Activated CD8-positive, alpha-beta T cell treated with anti-CD3 and anti-CD28 coated beads for 36 hours (primary cell): ENCODE data around the gene GNG11. TPM values are rescaled to one million over a fixed set of nuclear protein-coding genes. Genes with fewer than 3 reads are reported as not detected.

Experiments
- ATAC-seq: fragments of 200-7000 bp; cut with Tn5 transposase; one replicate; pipeline ENCODE4 v1.10.0; 2021; ENCODE audit warnings: mild to moderate bottlenecking, moderate library complexity
- CTCF ChIA-PET: fragments of 350-600 bp; sonication (Branson Sonifier 250); formaldehyde crosslinking; loops from one replicate; lab custom pipeline; 2021; ENCODE audit warnings: antibody characterized with exemption; lab: Charles Lee
- POLR2A ChIA-PET: fragments of 350-600 bp; sonication (Branson Sonifier 250); formaldehyde crosslinking; loops from one replicate; lab custom pipeline; 2021; ENCODE audit warnings: antibody characterized with exemption; lab: Charles Lee
- DNase-seq: peaks from one replicate; pipeline ENCODE4 v3.0.0-alpha.2; 2020
- H3K27ac Mint-ChIP-seq: one replicate; pipeline ENCODE4 v1.8.0; 2021; ENCODE audit warnings: mild to moderate bottlenecking, mixed read lengths
- H3K27me3 Mint-ChIP-seq: one replicate; pipeline ENCODE4 v1.8.0; 2021; ENCODE audit warnings: mixed read lengths
- H3K36me3 Mint-ChIP-seq: one replicate; pipeline ENCODE4 v1.8.0; 2021; ENCODE audit warnings: low read depth, mixed read lengths
- H3K4me1 Mint-ChIP-seq: one replicate; pipeline ENCODE4 v1.8.0; 2021; ENCODE audit warnings: low read depth, mixed read lengths
- H3K4me3 Mint-ChIP-seq: one replicate; pipeline ENCODE4 v1.8.0; 2021; ENCODE audit warnings: mild to moderate bottlenecking, moderate library complexity, mixed read lengths
- H3K9me3 Mint-ChIP-seq: one replicate; pipeline ENCODE4 v1.8.0; 2021; ENCODE audit warnings: mixed read lengths
- CTCF ChIP-seq: fragments of 200-600 bp; IDR thresholded peaks from one replicate; pipeline ENCODE4 v1.8.0; 2022; ENCODE audit warnings: antibody characterized with exemption, mild to moderate bottlenecking
- intact Hi-C: fragments of 100-400 bp; cut with micrococcal nuclease; formaldehyde crosslinking; loops from one replicate; pipeline ENCODE4 v1.10.0; 2022
- total RNA-seq, 2 experiments: library from RNA; stranded (reverse); gene quantifications; one replicate each; pipeline ENCODE4 v1.2.3, GENCODE V29; 2021

GNG11 gene
- total RNA-seq, 2 experiments from 2014 or later, result not detected

DNA sequence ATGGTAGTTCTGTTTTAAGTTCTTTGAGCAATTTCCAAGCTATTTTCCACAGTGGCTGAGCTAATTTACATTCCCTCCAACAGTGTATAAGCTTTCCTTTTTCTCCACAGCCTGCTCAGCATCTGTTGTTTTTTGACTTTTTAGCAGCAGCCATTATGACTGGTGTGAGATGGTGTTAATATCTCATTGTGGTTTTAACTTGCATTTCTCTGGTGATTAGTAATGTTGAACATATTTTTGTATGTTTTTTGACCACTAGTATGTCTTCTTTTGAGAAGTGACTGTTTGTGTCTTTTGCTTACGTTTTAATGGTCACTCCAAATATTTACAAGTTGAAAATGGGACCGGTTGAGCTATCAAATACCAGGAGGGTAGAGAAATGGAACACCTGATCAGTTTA, 20.4 kb downstream of the GNG11 start:
- H3K27me3 Mint-ChIP-seq, result peaks cover 10% of the 10 kb centered on the region
- ATAC-seq, result no peak
- H3K36me3 Mint-ChIP-seq, result no peaks in the 10 kb centered on the region
- no peak for DNase-seq
- no peak for TF ChIP-seq CTCF
- CTCF ChIA-PET, result no interaction called here
- H3K4me1 Mint-ChIP-seq, result no peaks in the 10 kb centered on the region
- POLR2A ChIA-PET, result no interaction called here
- H3K4me3 Mint-ChIP-seq, result no peak overlapping the region
- intact Hi-C loops, result loop anchor here (10.0 kb wide), 1 partner anchor 57 kb away; no protein-coding TSS in a partner anchor
- no peak overlapping the region for H3K27ac Mint-ChIP-seq
- no peaks in the 10 kb centered on the region for H3K9me3 Mint-ChIP-seq

GRCh38 chr7:93943816-93944540, 22.4 kb downstream of the GNG11 start:
- no peaks in the 10 kb centered on the region for H3K9me3 Mint-ChIP-seq
- H3K27me3 Mint-ChIP-seq, result peaks cover 10% of the 10 kb centered on the region
- ChIA-PET POLR2A (no interaction called here), CTCF (no interaction called here)
- H3K27ac Mint-ChIP-seq, result no peak overlapping the region
- no peak for TF ChIP-seq CTCF
- H3K4me3 Mint-ChIP-seq, result no peak overlapping the region
- DNase-seq (no peak), ATAC-seq (no peak)
- intact Hi-C loops, result loop anchor here (10.0 kb wide), 1 partner anchor 59 kb away; no protein-coding TSS in a partner anchor
- H3K36me3 Mint-ChIP-seq, result no peaks in the 10 kb centered on the region
- H3K4me1 Mint-ChIP-seq, result no peaks in the 10 kb centered on the region

DNA sequence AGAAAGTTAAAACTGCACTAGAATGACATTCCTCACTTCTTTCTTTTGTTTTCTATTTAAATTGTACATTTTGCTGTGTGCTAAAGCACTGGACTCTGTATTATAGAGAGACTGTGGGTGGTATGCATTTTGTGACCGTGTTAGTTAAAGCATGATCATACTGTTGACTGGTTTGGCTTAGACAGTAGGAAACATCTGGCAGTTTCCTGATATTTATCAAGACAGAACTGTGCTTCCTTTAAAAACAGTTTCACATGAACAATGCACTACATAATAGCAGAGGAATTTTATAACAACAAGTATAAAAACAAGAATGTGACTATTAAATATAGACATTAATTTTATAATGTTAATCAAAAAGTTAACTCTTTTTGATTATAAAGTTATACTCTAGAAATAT, 23.1 kb downstream of the GNG11 start:
- Mint-ChIP-seq H3K36me3 (no peaks in the 10 kb centered on the region), H3K9me3 (no peaks in the 10 kb centered on the region), H3K4me3 (no peak overlapping the region), H3K27ac (no peak overlapping the region), H3K27me3 (peaks cover 10% of the 10 kb centered on the region), H3K4me1 (no peaks in the 10 kb centered on the region)
- ATAC-seq (no peak), DNase-seq (no peak)
- intact Hi-C loops, result loop anchor here (10.0 kb wide), 1 partner anchor 60 kb away; no protein-coding TSS in a partner anchor
- ChIA-PET CTCF (no interaction called here), POLR2A (no interaction called here)
- TF ChIP-seq CTCF, result no peak

- DNase-seq (no peak), ATAC-seq (no peak)
- TF ChIP-seq CTCF, result no peak
- Mint-ChIP-seq H3K9me3 (no peaks in the 10 kb centered on the region), H3K4me3 (no peak overlapping the region), H3K27me3 (peaks cover 10% of the 10 kb centered on the region), H3K27ac (no peak overlapping the region), H3K4me1 (no peaks in the 10 kb centered on the region), H3K36me3 (no peaks in the 10 kb centered on the region)
- CTCF ChIA-PET, result no interaction called here
- intact Hi-C loops, result loop anchor here (10.0 kb wide), 1 partner anchor 60 kb away; no protein-coding TSS in a partner anchor
- POLR2A ChIA-PET, result interaction anchor here (0.6 kb wide), 1 partner anchor 13 kb away, joined by 3 read pairs; no protein-coding TSS in a partner anchor
These were observed 23.5 kb downstream of the GNG11 start for GRCh38 chr7:93945083-93945482.
